Inflammatory macrophage treated with lipopolysaccharide for 1 hour (primary cell): ENCODE data around the gene POLR2A.

Source experiments
- DNase-seq, 2 donors: peaks; one replicate each; pipeline ENCODE4 v3.0.0-alpha.2; 2020 to 2022

Gene POLR2A

GRCh38 chr17:7508846-7509245, 24.7 kb downstream of the POLR2A start:
- no peak for DNase-seq

GRCh38 chr17:7509937-7510336, 25.8 kb downstream of the POLR2A start:
- DNase-seq, result no peak

GRCh38 chr17:7511108-7511507, 26.9 kb downstream of the POLR2A start:
- DNase-seq, result no peak

- DNase-seq, result no peak
These were observed 27.9 kb downstream of the POLR2A start for GRCh38 chr17:7512105-7512504.

GRCh38 chr17:7512824-7513540, 28.8 kb downstream of the POLR2A start:
- no peak for DNase-seq

GRCh38 chr17:7513850-7514419, 29.8 kb downstream of the POLR2A start:
- DNase-seq, result no peak

- DNase-seq, result peak; percentile 77 to 86
These were observed 31.9 kb downstream of the POLR2A start for GRCh38 chr17:7515911-7516610.

GRCh38 chr17:7523033-7523432, 38.9 kb downstream of the POLR2A start:
- DNase-seq, result peak; percentile 14 to 62

GRCh38 chr17:7528842-7529241, 44.7 kb downstream of the POLR2A start:
- DNase-seq, result no peak

GRCh38 chr17:7530023-7530900, 46.1 kb downstream of the POLR2A start:
- peak in 1 of 2 donors; percentile 42 for DNase-seq

GRCh38 chr17:7538050-7538449, 53.9 kb downstream of the POLR2A start:
- DNase-seq, result no peak

- DNase-seq, result no peak
These were observed 54.9 kb downstream of the POLR2A start for GRCh38 chr17:7538891-7539545.

GRCh38 chr17:7541074-7541621, 57.0 kb downstream of the POLR2A start:
- no peak for DNase-seq

- no peak for DNase-seq
These were observed 60.7 kb downstream of the POLR2A start for GRCh38 chr17:7544911-7545310.

- DNase-seq, result peak in 1 of 2 donors; percentile 36
These were observed 64.6 kb downstream of the POLR2A start, which contains the start of gene TNFSF12 for GRCh38 chr17:7548585-7549400. TNFSF12 (plus strand) TSS chr17:7549058; CDS start chr17:7549154, 96 bp downstream.
